Left hindlimb (tissue), 1 donor: ENCODE data around the gene PLPPR2.
A peak's percentile ranks its signal among the peaks of the same experiment; 100 is the strongest.
"Not testable (repeated sequence)": the region's sequence is repeated elsewhere in the genome, so short reads cannot be mapped to it uniquely, and the experiment has no call there.

Experiments
- DNase-seq: peaks from one replicate; pipeline ENCODE4 v3.0.0-alpha.2; 2018

The PLPPR2 gene

DNA sequence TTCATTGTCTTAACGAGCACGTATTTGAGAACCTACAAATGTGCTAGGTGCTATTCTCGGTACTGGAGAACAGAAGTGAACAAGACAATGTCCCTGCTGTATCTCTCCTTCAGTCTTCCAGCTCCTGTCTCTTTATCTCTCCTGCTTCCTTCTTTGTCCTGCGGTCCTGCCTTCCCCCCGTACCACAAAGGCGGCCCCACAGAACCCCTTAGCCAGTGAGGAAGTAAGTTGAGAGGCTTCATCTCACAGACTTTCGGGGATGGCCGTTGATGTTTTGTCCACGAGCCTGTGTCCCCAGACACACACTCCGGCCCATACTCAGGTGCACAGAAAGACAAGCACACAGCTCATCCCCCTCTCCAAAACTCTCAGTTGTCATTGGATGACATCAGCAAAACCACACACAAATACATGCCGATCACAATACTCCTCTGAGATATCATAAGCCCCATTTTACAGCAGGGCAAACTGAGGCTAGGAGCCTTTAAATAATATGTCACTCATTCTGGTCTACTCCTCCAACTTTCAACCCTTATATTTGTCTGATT is 18.7 kb downstream of the PLPPR2 start:
- no peak for DNase-seq

GRCh38 chr19:11374433-11375142 is 19.4 kb downstream of the PLPPR2 start, which contains the start of gene SWSAP1:
Gene SWSAP1 (plus strand): TSS chr19:11374666. CDS start chr19:11374681, 15 bp downstream.
- peak; percentile 99 for DNase-seq

GRCh38 chr19:11375143-11375948 is 20.1 kb downstream of the PLPPR2 start:
- DNase-seq: no peak

DNA sequence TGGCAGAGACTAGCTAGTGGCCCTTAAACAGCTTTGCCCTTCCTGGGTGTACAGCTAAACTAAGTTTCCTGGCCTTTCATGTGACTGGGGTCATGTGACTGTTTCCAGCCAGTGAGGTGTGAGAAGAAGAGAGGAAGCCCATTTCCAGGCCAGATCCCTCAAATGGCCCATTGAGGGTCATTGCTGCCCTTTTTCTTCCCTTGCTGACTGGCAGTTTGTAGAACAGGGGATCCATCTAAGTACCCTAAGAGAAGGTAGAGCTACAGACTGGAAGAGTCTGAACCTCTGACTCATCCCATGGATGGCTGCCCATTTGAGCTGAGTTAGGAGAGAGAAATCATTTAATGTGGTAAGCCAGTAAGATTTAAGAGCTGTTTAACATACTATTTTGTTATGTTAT is 22.0 kb downstream of the PLPPR2 start:
- DNase-seq: no peak

DNA sequence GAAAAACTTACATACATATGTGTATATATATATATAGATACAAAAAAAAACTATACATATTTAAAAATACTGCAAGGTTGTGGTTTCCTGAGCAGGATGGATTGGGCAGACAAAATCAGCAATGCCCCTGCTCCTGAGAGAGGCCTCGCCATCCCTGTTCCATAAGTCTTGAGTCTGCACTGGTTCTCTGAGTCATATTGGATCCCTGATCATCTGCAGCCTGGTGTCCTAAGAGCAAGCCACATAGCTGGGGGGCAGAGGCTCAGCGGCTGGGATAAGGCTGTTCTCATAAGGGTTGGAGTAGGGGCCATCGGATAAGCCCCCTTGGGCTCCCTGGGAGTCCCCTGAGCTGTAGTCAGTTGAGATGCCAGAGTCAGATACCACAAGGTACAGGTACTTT is 22.5 kb downstream of the PLPPR2 start:
- no peak for DNase-seq

GRCh38 chr19:11378319-11379189 is 23.3 kb downstream of the PLPPR2 start:
- DNase-seq: peak; percentile 36

DNA sequence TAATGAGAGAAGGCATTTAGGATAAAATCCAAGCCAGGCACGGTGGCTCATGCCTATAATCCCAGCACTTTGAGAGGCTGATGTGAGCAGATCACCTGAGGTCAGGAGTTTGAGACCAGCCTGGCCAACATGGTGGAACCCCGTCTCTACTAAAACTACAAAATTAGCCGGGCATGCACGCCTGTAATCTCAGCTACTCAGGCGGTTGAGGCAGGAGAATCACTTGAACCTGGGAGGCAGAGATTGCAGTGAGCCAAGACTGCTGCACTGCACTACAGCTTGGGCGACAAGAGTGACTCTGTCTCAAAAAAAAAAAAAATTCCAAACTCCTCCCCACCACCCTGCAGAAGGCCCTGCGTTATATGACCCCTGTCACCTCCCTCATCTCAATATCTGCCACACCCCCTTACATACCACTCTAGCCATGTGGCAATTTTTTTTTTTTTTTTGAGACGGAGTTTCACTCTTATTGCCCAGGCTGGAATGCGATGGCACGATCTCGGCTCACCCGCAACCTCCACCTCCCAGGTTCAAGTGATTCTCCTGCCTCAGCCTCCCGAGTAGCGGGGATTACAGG is 24.1 kb downstream of the PLPPR2 start:
- DNase-seq: not testable (repeated sequence)

DNA sequence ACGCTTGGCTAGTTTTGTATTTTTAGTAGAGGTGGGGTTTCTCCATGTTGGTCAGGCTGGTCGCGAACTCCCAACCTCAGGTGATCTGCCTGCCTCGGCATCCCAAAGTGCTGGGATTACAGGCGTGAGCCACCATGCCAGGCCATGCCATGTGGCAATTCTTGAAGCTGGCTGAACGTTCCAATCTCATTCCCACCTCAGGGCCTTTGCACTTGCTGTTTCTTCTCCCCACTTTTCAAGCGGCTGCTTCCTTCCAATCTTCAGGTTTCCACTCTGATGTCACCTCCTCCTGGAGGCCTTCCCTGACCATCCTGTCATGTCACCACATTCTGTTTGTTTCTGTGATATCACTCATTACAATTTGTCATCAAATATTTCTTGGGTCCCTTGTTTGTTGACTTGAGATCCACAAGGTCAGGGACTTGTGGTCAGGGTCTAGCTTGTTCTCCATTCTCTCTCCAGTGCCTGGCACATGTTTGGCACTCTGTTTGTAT is 24.7 kb downstream of the PLPPR2 start:
- no peak for DNase-seq

- DNase-seq: peak; percentile 96
These were observed 25.7 kb downstream of the PLPPR2 start for GRCh38 chr19:11380653-11381537.

- no peak for DNase-seq
These were observed 27.9 kb downstream of the PLPPR2 start for GRCh38 chr19:11382898-11383705.

- no peak for DNase-seq
These were observed 28.4 kb downstream of the PLPPR2 start for GRCh38 chr19:11383706-11384048.

GRCh38 chr19:11384778-11385129 is 29.5 kb downstream of the PLPPR2 start:
- DNase-seq: no peak

GRCh38 chr19:11387162-11388034 is 32.2 kb downstream of the PLPPR2 start:
- DNase-seq: no peak

GRCh38 chr19:11390359-11390758 is 35.1 kb downstream of the PLPPR2 start:
- no peak for DNase-seq

DNA sequence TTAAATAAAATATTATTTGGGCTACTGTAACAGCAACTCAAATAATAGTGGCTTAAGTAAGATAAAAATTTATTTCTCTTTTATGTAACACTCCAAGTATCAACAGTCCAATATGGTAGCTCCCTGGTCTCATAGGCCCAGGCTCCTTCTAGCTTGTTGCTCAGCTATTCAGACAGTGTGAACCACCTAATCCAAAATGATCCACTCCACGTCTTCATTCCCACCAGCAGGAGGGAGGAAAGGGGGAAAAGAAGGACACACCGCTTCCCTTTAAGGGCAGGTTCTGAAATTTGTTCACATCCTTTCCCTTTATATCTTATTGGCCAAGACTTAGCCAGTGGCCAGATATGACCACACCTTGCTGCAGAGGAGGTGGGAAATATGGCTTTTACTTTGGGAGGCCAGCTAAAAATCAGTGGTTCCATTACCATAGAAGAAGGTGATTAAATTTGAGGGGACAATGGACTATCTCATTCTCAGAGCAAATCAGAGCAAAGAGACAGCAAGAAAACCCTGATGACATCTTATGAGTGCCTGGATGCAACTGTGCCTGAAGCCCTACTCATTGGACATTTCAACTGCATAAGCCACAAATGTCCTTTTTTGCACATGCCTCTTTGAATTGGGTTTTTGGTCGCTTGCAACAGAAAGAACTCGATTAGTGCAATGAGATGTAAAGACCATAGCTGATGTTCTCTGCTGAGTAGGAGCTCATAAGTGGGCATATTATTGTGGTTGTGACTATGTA is 35.9 kb downstream of the PLPPR2 start:
- DNase-seq: no peak

GRCh38 chr19:11397089-11397610 is 41.9 kb downstream of the PLPPR2 start:
- DNase-seq: no peak

DNA sequence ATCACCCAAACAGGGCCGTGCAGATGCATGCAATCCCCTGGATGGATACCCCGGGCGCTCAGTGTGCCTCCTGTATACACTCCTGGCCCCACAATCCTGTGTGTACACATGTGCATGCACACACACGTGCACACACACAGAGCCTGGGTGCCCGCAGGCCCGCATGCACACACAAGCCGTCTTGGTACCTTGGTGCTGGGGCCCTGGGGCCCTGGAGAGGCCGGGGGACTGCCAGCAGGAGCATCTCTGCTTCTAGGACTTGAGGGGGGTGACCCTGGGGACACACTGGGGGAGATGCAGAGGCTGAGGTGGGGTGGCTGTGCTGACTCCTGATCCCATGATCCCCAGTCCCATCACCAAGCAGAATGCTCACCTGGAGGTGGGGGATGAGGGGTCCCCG is 44.4 kb downstream of the PLPPR2 start:
- no peak for DNase-seq

DNA sequence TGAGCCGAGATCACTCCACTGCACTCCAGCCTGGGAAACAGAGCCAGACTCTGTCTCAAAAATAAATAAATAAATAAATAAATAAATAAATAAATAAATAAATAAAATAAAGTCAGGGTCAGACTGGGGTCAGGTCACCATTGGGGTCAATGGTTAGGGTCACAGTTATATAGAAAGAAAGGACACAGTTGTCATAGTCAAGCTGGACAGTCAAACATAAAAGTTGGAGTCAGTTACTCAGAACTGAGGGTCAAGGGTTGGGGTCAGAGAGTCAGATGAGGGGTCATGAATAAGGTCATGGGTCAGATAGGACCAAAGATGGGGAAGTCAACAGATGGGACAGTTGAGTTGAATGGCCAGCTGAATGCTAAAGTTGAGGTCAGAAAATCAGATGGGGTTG is 45.6 kb downstream of the PLPPR2 start:
- DNase-seq: no peak
